GM12878 (cell line): ENCODE results near the gene ANXA9. TPM values are rescaled to one million over a fixed set of nuclear protein-coding genes. Genes with fewer than 3 reads are reported as not detected.

Experiments used
- ATAC-seq: fragments of 200-7000 bp; cut with Tn5 transposase; 3 replicates; pipeline ENCODE4 v1.9.1; 2020; ENCODE audit warnings: mild to moderate bottlenecking, moderate library complexity
- Bru-seq: library from RNA; stranded (reverse); fragments of 400-500 nt; gene quantifications from one replicate; lab custom pipeline; 2021; lab: Mats Ljungman, UMichigan
- BruChase-seq, 2 experiments: library from RNA; stranded (reverse); fragments of 400-500 nt; gene quantifications; one replicate each; lab custom pipeline; 2021; lab: Mats Ljungman, UMichigan
- BruUV-seq: library from RNA; stranded (reverse); fragments of 400-500 nt; replicated peaks from 2 replicates; lab custom pipeline; 2021; lab: Mats Ljungman, UMichigan
- CTCF ChIA-PET: fragments of 300-600 bp; sonication (Branson Sonifier 250); formaldehyde crosslinking; extraction: SDS; loops from one replicate; lab custom pipeline; 2021; ENCODE audit warnings: inconsistent platforms; lab: Yijun Ruan, JAX
- POLR2A ChIA-PET: fragments of 350-600 bp; formaldehyde crosslinking; extraction: SDS; loops from one replicate; lab custom pipeline; 2021; ENCODE audit warnings: inconsistent platforms; lab: Charles Lee
- RAD21 ChIA-PET: fragments of 300-600 bp; sonication (Branson Sonifier 250); formaldehyde crosslinking; loops from one replicate; lab custom pipeline; 2023; ENCODE audit warnings: antibody characterized with exemption; ENCODE audit not compliant: unreplicated experiment; lab: Charles Lee
- SMC1A ChIA-PET: fragments of 300-600 bp; sonication (Branson Sonifier 250); formaldehyde crosslinking; loops from one replicate; lab custom pipeline; 2023; ENCODE audit not compliant: unreplicated experiment, uncharacterized antibody; lab: Charles Lee
- DNase-seq: peaks from one replicate; pipeline ENCODE4 v3.0.0-alpha.2; 2011; ENCODE audit warnings: low read depth, low spot score
- FAIRE-seq: peaks from 3 replicates; lab custom pipeline; 2011; peaks lifted over from hg19 to GRCh38; lab: Jason Lieb, UNC
- H2AFZ ChIP-seq: 2 replicates; pipeline ENCODE4 v1.6.0; 2011; ENCODE audit warnings: low read depth, low read length, control low read depth; ENCODE audit not compliant: control insufficient read depth
- H3K27ac ChIP-seq: 2 replicates; pipeline ENCODE4 v1.5.1; 2011; ENCODE audit warnings: control low read depth; ENCODE audit not compliant: control insufficient read depth, insufficient read depth
- H3K27me3 ChIP-seq, 2 experiments: replicated peaks in 1 of 2; 2 replicates each; pipeline versions ENCODE4 v1.6.0 to v1.6.1; 2011; ENCODE audit warnings: low read length in 1 of 2; ENCODE audit not compliant: control insufficient read depth in 2 of 2, insufficient read depth in 2 of 2
- H3K36me3 ChIP-seq, 2 experiments: 2 replicates each; pipeline ENCODE4 v1.5.1; 2011; ENCODE audit warnings: low read length in 1 of 2; ENCODE audit not compliant: control insufficient read depth in 2 of 2, insufficient read depth in 2 of 2
- H3K4me1 ChIP-seq: 2 replicates; pipeline ENCODE4 v1.6.1; 2011; ENCODE audit warnings: mild to moderate bottlenecking, low read length, moderate library complexity, mixed read lengths; ENCODE audit not compliant: control insufficient read depth, insufficient read depth
- H3K4me2 ChIP-seq: 2 replicates; pipeline ENCODE4 v1.6.0; 2011; ENCODE audit warnings: control low read depth; ENCODE audit not compliant: control insufficient read depth, insufficient read depth
- H3K4me3 ChIP-seq: fragments of 200-600 bp; sonication (generic); 2 replicates; pipeline ENCODE4 v1.5.1; 2016
- H3K79me2 ChIP-seq: 2 replicates; pipeline ENCODE4 v1.6.0; 2011; ENCODE audit warnings: low read length; ENCODE audit not compliant: control insufficient read depth, insufficient read depth
- H3K9ac ChIP-seq: 2 replicates; pipeline ENCODE4 v1.8.0; 2011; ENCODE audit warnings: low read length, control low read depth, mixed read lengths; ENCODE audit not compliant: control insufficient read depth, insufficient read depth
- H3K9me3 ChIP-seq: replicated peaks from 3 replicates; pipeline ENCODE4 v1.5.1; 2011; ENCODE audit warnings: mild to moderate bottlenecking, low read length; ENCODE audit not compliant: control insufficient read depth, insufficient read depth
- H4K20me1 ChIP-seq: 2 replicates; pipeline ENCODE4 v1.6.0; 2011; ENCODE audit not compliant: control insufficient read depth, insufficient read depth
- EED ChIP-seq: sonication (generic); IDR thresholded peaks from 2 replicates; pipeline ENCODE4 v1.6.1; 2016; ENCODE audit warnings: antibody characterized with exemption, low read depth
- GABPA ChIP-seq: IDR thresholded peaks from 2 replicates; pipeline ENCODE4 v1.6.1; 2014; ENCODE audit warnings: antibody characterized with exemption, low read depth, mild to moderate bottlenecking, inconsistent platforms
- JUNB ChIP-seq: IDR thresholded peaks from 2 replicates; pipeline ENCODE4 v1.6.1; 2016; ENCODE audit warnings: antibody characterized with exemption, mild to moderate bottlenecking
- WRNIP1 ChIP-seq: IDR thresholded peaks from 2 replicates; pipeline ENCODE4 v1.6.1; 2011; ENCODE audit warnings: low read depth, low read length, improper control_type of control experiment, borderline replicate concordance
- WGBS: methylation state at CpG from one replicate; pipeline ENCODE4 v1.1.6; 2016; ENCODE audit warnings: low lambda C conversion rate; ENCODE audit not compliant: insufficient replicate concordance, insufficient coverage; ENCODE audit errors: missing lambda C conversion rate; 5-methylcytosine and 5-hydroxymethylcytosine counted together
- in situ Hi-C: fragments of 300-500 bp; cut with MboI; formaldehyde crosslinking; loops from 9 replicates; pipeline ENCODE4 v1.14.3; 2018; ENCODE audit warnings: mixed read lengths
- intact Hi-C: fragments of 100-400 bp; cut with micrococcal nuclease; formaldehyde crosslinking; loops from one replicate; pipeline ENCODE4 v1.14.2; 2022; ENCODE audit not compliant: unreplicated experiment
- long read RNA-seq, 2 experiments: library from polyadenylated mRNA; unstranded; transcript quantifications; one replicate each; pipeline ENCODE4 v2.0.0, GENCODE V29; 2019 to 2020
- polyA minus RNA-seq, 3 experiments: library from RNA; depleted of rRNA, polyadenylated mRNA; stranded (reverse); fragments of >200 nt; gene quantifications; 2 replicates each; pipeline ENCODE4 v1.2.3, GENCODE V29; 2011
- polyA plus RNA-seq, 11 experiments: library from polyadenylated mRNA; depleted of rRNA in 4 of 11; unstranded in 6 of 11; stranded (reverse) in 5 of 11; fragments of >200 nt; fragmentation: Nextera tagmentation in 4 of 11; fragmentation: Illumina TruSeq in 1 of 11; extraction: Ambion mirVana in 4 of 11; extraction: Trizol in 1 of 11; gene quantifications; 1 replicate in 1 of 11; 2 replicates in 10 of 11; pipeline versions ENCODE4 v1.2.1 to v1.2.3, GENCODE V29; 2011 to 2016; ENCODE audit warnings: inconsistent platforms in 2 of 11, missing spikeins in 2 of 11, low read depth in 1 of 11
- total RNA-seq, 4 experiments: library from RNA; depleted of rRNA in 3 of 4; stranded (reverse); fragments of >200 nt in 3 of 4; fragmentation: Illumina TruSeq in 1 of 4; extraction: Trizol in 1 of 4; gene quantifications; 2 replicates each; pipeline versions ENCODE4 v1.2.1 to v1.2.3, GENCODE V29; 2013 to 2021
- TF ChIP-seq, protein P1 (sequence below): IDR thresholded peaks from 2 replicates; pipeline ENCODE4 v1.6.1; 2011; ENCODE audit warnings: low read depth, low read length, improper control_type of control experiment, borderline replicate concordance

Gene ANXA9, protein sequence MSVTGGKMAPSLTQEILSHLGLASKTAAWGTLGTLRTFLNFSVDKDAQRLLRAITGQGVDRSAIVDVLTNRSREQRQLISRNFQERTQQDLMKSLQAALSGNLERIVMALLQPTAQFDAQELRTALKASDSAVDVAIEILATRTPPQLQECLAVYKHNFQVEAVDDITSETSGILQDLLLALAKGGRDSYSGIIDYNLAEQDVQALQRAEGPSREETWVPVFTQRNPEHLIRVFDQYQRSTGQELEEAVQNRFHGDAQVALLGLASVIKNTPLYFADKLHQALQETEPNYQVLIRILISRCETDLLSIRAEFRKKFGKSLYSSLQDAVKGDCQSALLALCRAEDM
- total RNA-seq (2013; cell fraction: nucleolus; rRNA removed): 0.75 TPM in 1 of 2 replicates, not detected in the other
- total RNA-seq (2014; rRNA removed) (not detected in 2 replicates), total RNA-seq (2014; rRNA removed; fragmentation: Illumina TruSeq; extraction: Trizol) (0.09 TPM in 1 of 2 replicates, not detected in the other), total RNA-seq (2021) (not detected in 2 replicates), polyA plus RNA-seq (2011; rRNA removed) (0.37 and 0.43 TPM in 2 replicates), polyA plus RNA-seq (2014; fragmentation: Illumina TruSeq; extraction: Trizol) (0.04 TPM in 1 of 2 replicates, not detected in the other), polyA plus RNA-seq (2014; fragmentation: Nextera tagmentation; extraction: Ambion mirVana) (under 1 TPM in 1 of 2 experiments, not detected in 1; 0.11 TPM), polyA plus RNA-seq (2014; rRNA removed) (0.08 TPM in 1 of 2 replicates, not detected in the other), polyA plus RNA-seq (2016; fragmentation: Nextera tagmentation; extraction: Ambion mirVana) (under 1 TPM; 0.25 to 0.28 TPM), polyA minus RNA-seq (2011; rRNA and poly(A)+ RNA removed) (0.15 and 0.46 TPM in 2 replicates), Bru-seq, nascent RNA (percentile 16 among the genes with signal in this experiment), BruChase-seq, experiment 1, labeled RNA remaining after a 6-hour chase (percentile 14 among the genes with signal in this experiment), BruChase-seq, experiment 2, labeled RNA remaining after a 2-hour chase (percentile 10 among the genes with signal in this experiment)
- polyA plus RNA-seq (2011; ENCODE audit: low read depth): 0.18 TPM
- polyA plus RNA-seq (2011; cell fraction: cytosol; rRNA removed): 0.38 and 0.57 TPM in 2 replicates
- 0.31 and 0.39 TPM in 2 replicates for polyA plus RNA-seq (2011; cell fraction: nucleus; rRNA removed)
- 0.41 and 0.49 TPM in 2 replicates for polyA plus RNA-seq (2012)
- not detected in 2 replicates for polyA minus RNA-seq (2011; cell fraction: cytosol; rRNA and poly(A)+ RNA removed)
- polyA minus RNA-seq (2011; cell fraction: nucleus; rRNA and poly(A)+ RNA removed): 0.24 TPM in 1 of 2 replicates, not detected in the other
- long read RNA-seq, experiment 1: 0 reads
- long read RNA-seq, experiment 2: 0 reads

DNA sequence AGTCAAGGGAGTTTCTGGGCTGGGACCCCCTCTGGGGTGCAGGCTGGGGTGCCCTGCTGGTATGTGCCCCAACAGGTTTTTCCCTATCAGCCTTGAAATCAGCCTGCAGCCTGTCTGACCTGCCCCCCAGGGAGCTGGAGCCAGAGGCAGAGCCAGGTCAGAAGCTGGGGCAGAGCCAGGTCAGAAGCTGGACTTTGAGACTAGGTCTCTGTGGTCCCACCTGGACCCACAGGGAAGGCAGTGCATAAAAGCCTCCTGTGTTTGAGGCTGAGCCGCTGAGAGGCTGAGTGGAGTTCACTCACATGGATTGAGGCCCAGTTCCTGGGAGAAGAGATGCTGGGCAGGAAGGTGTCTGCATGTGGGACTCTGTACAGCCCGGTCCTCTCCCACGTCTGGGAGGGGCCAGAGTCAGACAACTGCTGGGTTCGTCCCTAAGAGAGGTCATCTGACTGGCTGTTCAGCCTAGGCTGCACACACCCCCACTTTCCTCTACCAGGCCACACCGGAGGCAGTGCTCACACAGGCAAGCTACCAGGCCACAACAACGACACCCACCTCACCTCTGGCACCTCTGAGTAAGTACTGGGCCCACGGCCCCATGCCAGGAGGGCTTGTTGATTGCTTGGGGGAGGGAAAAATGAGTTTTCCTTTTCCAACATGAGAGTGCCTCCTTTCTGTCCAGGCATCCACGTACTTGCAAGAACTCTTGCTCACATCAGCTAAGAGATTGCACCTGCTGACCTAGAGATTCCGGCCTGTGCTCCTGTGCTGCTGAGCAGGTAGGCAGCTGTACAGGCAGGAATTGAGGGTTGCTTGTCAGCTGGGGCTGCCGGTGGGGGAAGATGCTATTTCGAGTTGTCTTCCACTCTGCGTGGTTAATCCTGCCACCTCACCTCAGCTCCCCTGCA is at the start of gene ANXA9:
ANXA9 (plus strand) TSS at position 488 of the 908 bp plus-strand sequence. CDS start 814 bp downstream, outside the sequence.
- in situ Hi-C loops: no loop called here
- FAIRE-seq: no peak
- no peak within 1 kb of the TSS for H3K9ac ChIP-seq
- H3K27ac ChIP-seq: no peak within 1 kb of the TSS
- TF ChIP-seq WRNIP1 (no peak), GABPA (no peak), JUNB (no peak), EED (no peak)
- TF ChIP-seq, protein P1, sequence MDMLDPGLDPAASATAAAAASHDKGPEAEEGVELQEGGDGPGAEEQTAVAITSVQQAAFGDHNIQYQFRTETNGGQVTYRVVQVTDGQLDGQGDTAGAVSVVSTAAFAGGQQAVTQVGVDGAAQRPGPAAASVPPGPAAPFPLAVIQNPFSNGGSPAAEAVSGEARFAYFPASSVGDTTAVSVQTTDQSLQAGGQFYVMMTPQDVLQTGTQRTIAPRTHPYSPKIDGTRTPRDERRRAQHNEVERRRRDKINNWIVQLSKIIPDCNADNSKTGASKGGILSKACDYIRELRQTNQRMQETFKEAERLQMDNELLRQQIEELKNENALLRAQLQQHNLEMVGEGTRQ: no peak
- no peak within 1 kb of the TSS for H3K4me3 ChIP-seq
- H3K36me3 ChIP-seq: no peaks in the 10 kb centered on the region
- 22% methylated on average over 10 of the region's 12 CpGs for WGBS
- SMC1A ChIA-PET: interaction anchor here (0.6 kb wide), 1 partner anchor 307 kb away, joined by 3 read pairs; no protein-coding TSS in a partner anchor
- POLR2A ChIA-PET: interaction anchor here (0.6 kb wide), 1 partner anchor 113 kb away, joined by 3 read pairs; no protein-coding TSS in a partner anchor
- RAD21 ChIA-PET: interaction anchor here (1.8 to 4.1 kb wide), 2 partner anchors 14 to 24 kb away, joined by 4 to 19 read pairs; partner anchors contain the start of gene MINDY1
- no peaks in the 10 kb centered on the region for H3K4me1 ChIP-seq
- intact Hi-C loops: no loop called here
- peak; percentile 43 for ATAC-seq
- CTCF ChIA-PET: interaction anchor here (0.5 to 15.8 kb wide), 10 partner anchors 9 to 726 kb away, joined by 3 to 252 read pairs (median 3); partner anchors contain the start of gene MINDY1
- H3K79me2 ChIP-seq: no peaks in the 10 kb centered on the region
- H3K9me3 ChIP-seq: no peaks in the 10 kb centered on the region
- no peaks in the 10 kb centered on the region for H4K20me1 ChIP-seq
- H2AFZ ChIP-seq: no peak within 1 kb of the TSS
- H3K4me2 ChIP-seq: no peak within 1 kb of the TSS
- H3K27me3 ChIP-seq: no peaks in the 10 kb centered on the region; a peak in 1 of 4 replicates
- no peak for DNase-seq
- no TSS peak for BruUV-seq
